GM15510 (cell line): Measurements from ENCODE around the gene NOX5.

Experiments used
- POLR2A ChIP-seq: IDR thresholded peaks from 3 replicates; pipeline ENCODE4 v1.6.1; 2011; ENCODE audit warnings: borderline replicate concordance; ENCODE audit not compliant: insufficient read length; ENCODE audit errors: extremely low read depth

Gene NOX5

GRCh38 chr15:68989541-68990230 lies 24.8 kb upstream of the NOX5 start:
- TF ChIP-seq POLR2A, result no peak

DNA sequence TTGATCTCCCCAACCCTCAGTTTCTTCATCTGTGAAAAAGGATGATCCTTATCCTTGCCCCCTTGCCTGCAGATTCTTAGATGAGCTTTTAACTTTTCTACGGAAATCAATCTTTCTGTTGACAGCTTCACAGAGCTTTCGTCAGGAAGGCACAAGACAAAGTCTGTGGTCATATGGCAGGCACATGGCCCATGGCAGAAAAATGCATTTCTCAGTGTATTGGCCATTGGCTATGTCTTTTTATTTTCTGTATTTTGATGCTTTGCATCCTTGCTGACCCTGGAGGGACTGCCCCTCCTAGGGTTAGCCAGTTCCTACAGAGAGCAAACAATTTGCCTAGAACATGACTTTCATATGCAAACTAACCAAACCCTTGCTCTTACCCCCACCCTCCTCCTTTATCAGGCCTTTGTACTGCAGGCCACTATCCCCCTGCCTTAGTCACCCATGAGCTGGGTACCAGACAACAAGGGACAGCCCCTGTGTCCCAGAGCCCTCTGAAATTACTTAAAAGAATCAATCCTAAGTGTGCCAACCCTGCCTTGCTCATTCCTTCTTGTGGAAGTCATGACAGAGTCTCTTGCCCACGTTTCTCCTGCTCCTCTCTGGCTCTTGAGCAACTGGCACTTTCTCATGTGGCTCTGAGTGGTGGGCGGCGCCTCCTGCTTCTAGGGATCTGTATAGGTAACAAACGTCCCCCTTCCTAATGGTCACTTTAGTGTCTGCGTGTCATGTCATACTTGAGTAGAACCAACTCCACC lies 24.1 kb upstream of the NOX5 start:
- TF ChIP-seq POLR2A, result no peak

- no peak for TF ChIP-seq POLR2A
Observed at GRCh38 chr15:68990992-68991500, 23.4 kb upstream of the NOX5 start.

DNA sequence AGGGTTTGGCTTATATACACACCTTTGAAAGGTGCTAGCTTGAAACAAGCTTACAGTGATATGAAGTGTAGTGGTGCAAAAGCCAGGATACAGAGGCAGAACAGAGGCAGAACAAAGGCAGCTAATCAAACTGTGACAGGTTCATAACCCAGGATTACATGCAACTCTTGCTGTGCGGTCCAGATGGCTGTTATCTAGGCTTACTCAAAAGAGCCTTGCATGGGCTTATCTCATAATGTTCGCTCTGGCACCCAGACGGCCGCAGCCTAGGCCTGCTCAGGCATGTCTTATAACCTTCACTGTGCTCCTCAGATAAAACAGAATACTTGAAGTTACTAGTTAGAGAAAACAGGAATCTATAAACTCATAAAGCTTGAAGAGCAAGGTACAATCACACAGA lies 22.8 kb upstream of the NOX5 start:
- no peak for TF ChIP-seq POLR2A

DNA sequence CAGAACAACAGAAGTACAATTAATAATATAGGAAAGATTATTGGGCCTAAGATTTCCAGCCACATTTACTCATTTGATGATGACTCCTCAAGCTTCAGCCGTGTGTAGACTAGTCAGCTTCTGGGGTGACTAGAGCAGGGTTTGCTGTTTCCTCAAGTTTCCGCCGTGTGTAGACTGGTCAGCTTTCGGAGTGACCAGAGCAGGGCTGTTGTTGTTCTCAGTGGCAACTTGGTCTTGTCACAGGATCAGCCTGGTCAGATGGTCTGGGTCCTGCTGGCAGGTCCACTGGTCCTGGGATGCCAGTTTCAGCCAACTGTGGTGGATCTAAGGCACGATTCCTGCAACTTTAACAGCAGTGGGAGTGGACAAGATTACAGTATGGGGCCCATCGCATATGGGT lies 21.8 kb upstream of the NOX5 start:
- no peak for TF ChIP-seq POLR2A

DNA sequence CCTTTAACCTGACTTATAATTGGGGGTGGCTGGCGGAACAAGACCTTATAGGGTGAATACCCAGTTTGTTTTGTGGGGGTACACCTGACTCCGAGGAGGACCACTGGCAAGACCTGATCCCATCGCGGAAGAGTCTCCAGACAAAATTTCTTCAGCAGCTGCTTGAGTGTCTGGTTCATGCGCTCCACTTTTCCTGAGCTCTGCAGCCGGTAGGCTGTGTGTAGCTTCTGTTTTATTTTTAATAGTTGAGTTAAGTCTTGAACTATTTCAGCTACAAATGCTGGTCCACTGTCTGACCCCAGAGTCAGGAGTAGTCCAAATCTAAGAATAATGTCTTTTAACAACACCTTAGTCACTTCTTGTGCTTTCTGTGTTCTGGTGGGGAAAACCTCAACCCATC lies 21.2 kb upstream of the NOX5 start:
- TF ChIP-seq POLR2A, result no peak

GRCh38 chr15:68994149-68994548 lies 20.3 kb upstream of the NOX5 start:
- TF ChIP-seq POLR2A, result no peak

DNA sequence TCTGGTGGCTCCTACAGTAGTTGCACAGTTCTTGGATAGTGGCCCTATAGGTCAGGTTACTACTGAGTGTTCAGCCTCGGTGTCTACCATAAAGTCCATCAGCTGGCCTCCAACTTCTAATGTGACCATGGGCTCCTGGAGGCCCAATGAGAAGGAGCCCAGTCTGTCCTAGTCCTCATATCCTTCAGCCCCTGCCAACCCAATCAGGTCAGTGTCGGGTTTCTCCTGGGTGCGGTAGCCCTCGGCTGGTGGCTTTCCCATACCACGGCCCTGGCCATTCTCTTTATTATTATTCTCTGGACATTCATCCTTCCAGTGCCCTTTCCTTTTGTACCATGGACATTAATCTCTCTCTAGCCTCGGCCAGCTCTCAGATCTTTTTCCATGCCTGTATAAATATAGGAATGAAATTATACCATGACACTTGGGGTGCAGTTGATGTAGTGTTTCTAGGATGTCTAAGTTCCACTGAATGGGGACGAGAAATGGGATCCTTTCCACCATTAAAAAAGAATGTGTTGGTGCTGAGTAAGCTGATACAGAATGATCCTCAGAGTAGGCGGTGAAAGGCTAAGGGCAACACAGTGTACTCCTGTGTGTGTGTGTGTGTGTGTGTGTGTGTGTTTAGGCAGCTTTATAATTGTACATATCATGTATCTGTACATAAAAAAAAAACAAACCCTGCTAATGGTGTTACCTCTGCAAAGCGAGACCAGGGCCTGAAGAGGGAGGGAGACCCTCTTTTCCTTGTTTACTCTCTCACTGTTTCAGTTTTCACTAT lies 19.3 kb upstream of the NOX5 start:
- no peak for TF ChIP-seq POLR2A

- TF ChIP-seq POLR2A, result no peak
Observed at GRCh38 chr15:68997050-68997449, 17.4 kb upstream of the NOX5 start.

DNA sequence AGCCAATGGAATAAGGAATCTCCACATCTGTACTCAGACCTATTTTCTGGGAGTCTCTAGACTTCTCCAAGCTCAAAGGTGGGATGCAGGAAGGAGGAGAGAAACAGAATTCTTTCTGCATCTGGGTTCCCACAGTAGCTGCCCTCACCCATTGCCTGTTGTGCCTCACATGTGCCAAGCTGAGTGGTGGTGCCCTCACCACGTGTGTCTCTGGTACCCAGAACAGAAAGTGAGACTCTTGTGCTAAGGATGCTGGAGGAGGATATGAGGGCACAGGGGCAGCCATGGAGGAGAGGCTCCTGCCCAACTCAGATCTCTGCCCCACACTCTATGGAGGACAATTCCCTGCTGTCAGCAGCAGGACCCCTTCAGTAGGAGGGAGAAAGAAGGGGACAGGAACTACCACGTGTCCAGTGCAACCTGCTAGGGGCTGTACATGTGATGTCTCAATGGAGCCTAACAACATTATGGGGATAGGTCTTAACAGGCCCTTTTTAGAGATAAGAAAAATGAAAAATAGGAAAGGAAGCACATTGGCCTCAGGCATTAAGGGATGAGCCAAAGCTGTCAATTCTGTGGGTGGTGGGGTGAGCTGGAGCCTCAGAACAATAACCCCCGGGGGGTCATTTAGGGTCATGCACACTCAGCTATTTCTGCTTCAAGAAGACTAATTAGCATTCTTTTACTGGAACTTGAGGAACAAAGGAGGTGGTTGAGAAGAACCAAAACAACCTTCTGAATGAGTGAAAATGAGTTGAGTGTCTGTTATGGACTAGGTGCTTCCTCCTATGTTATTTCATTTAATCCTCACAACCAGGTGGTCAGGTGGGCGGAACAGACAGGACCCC lies 16.3 kb upstream of the NOX5 start:
- TF ChIP-seq POLR2A, result no peak

DNA sequence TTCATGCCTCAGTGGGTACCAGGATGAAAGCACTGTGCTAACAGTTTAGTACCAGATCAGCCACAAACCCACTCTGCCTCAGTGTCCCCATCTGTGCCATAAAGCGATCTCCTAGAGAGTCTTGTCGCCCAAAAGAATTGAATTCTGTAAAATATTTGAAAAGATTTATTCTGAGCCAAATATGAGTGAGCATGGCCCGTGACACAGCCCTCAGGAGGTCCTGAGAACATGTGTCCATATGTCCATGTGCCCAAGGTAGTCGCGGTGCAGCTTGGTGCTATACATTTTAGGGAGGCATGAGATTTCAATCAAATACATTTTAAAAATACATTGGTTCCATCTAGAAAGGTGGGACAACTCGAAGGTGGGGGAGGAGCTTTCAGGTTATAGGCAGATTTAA lies 15.4 kb upstream of the NOX5 start:
- TF ChIP-seq POLR2A, result no peak

- no peak for TF ChIP-seq POLR2A
Observed at GRCh38 chr15:69000091-69000490, 14.4 kb upstream of the NOX5 start.

DNA sequence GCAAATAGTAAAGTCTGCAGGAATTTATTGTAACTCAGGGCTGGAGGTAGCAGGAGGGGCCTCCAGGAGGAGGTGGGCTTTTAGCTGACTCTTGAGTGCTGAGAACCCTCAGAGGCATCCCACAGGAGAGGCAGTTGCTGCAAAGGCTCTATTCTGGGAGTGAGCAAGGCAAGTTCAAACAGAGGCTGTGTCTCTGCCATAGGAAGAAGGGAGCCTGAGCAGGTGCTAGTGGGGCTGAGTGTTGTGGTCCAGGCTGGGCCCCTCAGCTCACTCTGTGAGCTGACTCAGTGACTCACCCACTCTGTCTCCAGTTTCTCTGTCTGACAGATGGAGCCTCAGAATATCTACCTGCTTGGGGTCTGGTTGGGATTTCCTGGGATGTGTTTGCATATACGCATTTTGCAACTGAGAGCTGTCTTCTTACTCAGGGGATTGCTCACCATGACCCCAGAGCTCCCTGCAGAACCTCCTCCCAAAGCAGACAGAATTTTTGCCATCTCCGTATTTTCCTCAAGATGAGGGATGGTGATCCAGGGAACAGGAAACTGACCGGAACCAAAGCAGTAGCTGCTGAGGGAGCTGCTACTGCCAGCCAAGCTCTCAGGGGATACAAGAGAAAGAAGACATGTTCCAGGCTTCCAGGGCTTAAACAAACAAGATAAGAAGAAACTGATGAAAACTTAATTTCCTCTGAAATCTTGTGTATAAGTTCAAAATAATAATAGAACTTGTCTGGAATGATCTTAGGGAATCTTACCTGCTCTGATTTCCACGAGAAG lies 13.6 kb upstream of the NOX5 start:
- TF ChIP-seq POLR2A, result no peak

DNA sequence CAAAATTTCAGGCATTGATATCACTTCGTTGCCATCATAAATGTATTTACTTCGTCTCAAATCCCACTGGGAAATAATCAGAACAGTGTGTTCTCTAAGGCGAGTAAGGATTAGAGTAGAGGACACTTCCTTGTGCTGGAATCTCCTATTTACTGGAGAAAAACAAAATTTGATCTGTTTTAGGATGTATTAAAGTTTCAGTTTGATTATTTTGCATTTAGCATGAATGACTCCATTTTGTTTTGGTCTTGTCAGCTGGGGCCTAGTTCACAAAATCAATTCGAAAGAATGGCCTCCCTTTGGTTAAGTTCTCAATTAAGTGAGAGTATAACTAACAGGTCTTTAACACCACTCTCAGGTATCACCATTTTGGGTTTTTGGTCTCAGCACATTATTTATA lies 11.7 kb upstream of the NOX5 start:
- TF ChIP-seq POLR2A, result no peak

DNA sequence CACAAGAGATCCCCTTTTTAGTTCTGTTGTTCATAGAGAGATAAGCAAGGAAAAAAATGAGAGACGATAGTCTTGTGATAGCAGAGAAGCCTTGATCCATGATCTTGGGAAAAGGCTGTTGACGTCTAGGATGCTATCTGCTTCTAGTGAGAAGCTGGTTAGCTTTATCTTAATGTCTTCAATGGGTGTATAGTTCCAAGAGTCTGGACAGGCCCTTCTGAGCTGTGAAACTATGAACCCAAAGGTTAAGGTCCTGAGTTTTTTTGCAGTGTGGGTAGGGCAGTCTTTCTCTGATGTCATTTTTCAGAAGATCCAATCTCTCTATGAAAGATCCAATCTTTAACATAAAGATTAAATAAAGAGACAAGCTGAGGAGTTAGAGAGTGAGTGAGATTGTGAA lies 10.5 kb upstream of the NOX5 start:
- TF ChIP-seq POLR2A, result no peak

- TF ChIP-seq POLR2A, result no peak
Observed at GRCh38 chr15:69008056-69008455, 6.4 kb upstream of the NOX5 start.
